GM23338 (cell line): ENCODE measurements around the gene SEZ6L. TPM values are rescaled to one million over a fixed set of nuclear protein-coding genes. Genes with fewer than 3 reads are reported as not detected.

Experiments
- ATAC-seq: fragments of 200-7000 bp; cut with Tn5 transposase; 3 replicates; pipeline ENCODE4 v1.9.1; 2020
- DNase-seq: peaks from one replicate; pipeline ENCODE4 v3.0.0-alpha.2; 2015; ENCODE audit warnings: low spot score
- H2AFZ ChIP-seq: fragments of 200-600 bp; sonication (generic); 2 replicates; pipeline ENCODE4 v1.8.0; 2016; ENCODE audit warnings: antibody characterized with exemption, mild to moderate bottlenecking, moderate library complexity
- H3F3A ChIP-seq: fragments of 200-600 bp; sonication (generic); replicated peaks from 2 replicates; pipeline ENCODE4 v1.8.0; 2017; ENCODE audit warnings: antibody characterized with exemption, mixed run types, low read depth
- H3K27ac ChIP-seq: fragments of 200-600 bp; sonication (generic); 2 replicates; pipeline ENCODE4 v1.6.1; 2016; ENCODE audit warnings: low read depth
- H3K27me3 ChIP-seq: fragments of 200-600 bp; sonication (generic); 2 replicates; pipeline ENCODE4 v1.8.0; 2016; ENCODE audit warnings: mild to moderate bottlenecking, mixed run types, moderate library complexity; ENCODE audit not compliant: insufficient read depth
- H3K36me3 ChIP-seq: fragments of 200-600 bp; sonication (generic); 2 replicates; pipeline ENCODE4 v1.8.0; 2016; ENCODE audit warnings: mild to moderate bottlenecking; ENCODE audit not compliant: insufficient read depth
- H3K4me1 ChIP-seq: fragments of 200-600 bp; sonication (generic); 2 replicates; pipeline ENCODE4 v1.8.0; 2016; ENCODE audit warnings: mild to moderate bottlenecking, moderate library complexity; ENCODE audit not compliant: insufficient read depth
- H3K4me2 ChIP-seq: fragments of 200-600 bp; sonication (generic); 2 replicates; pipeline ENCODE4 v1.7.1; 2017; ENCODE audit warnings: mixed run types
- H3K4me3 ChIP-seq: fragments of 200-600 bp; sonication (generic); 2 replicates; pipeline ENCODE4 v1.6.1; 2016; ENCODE audit warnings: mixed run types
- H3K79me2 ChIP-seq: fragments of 200-600 bp; sonication (generic); replicated peaks from 2 replicates; pipeline ENCODE4 v1.8.0; 2017; ENCODE audit warnings: mild to moderate bottlenecking; ENCODE audit not compliant: insufficient read depth
- H3K9me2 ChIP-seq: fragments of 200-600 bp; sonication (generic); 2 replicates; pipeline ENCODE4 v1.8.0; 2017; ENCODE audit not compliant: insufficient read depth
- H4K20me1 ChIP-seq: fragments of 200-600 bp; sonication (generic); replicated peaks from 2 replicates; pipeline ENCODE4 v1.8.0; 2017; ENCODE audit warnings: mild to moderate bottlenecking; ENCODE audit not compliant: insufficient read depth
- H3K27ac Mint-ChIP-seq: 2 replicates; pipeline ENCODE4 v1.8.0; 2020; ENCODE audit warnings: inconsistent platforms, mild to moderate bottlenecking, moderate library complexity, mixed read lengths
- H3K27me3 Mint-ChIP-seq: 3 replicates; pipeline ENCODE4 v1.8.0; 2022; ENCODE audit warnings: low read depth, mild to moderate bottlenecking, moderate library complexity, mixed read lengths, inconsistent platforms; ENCODE audit not compliant: insufficient read depth, poor library complexity
- H3K36me3 Mint-ChIP-seq: 3 replicates; pipeline ENCODE4 v1.8.0; 2021; ENCODE audit warnings: low read depth, mild to moderate bottlenecking, inconsistent platforms, moderate library complexity, mixed read lengths
- H3K4me1 Mint-ChIP-seq: 3 replicates; pipeline ENCODE4 v1.8.0; 2020; ENCODE audit warnings: mild to moderate bottlenecking, inconsistent platforms, mixed read lengths
- H3K4me3 Mint-ChIP-seq: 3 replicates; pipeline ENCODE4 v1.8.0; 2021; ENCODE audit warnings: moderate library complexity, mild to moderate bottlenecking, inconsistent platforms, mixed read lengths
- H3K9me3 Mint-ChIP-seq: 3 replicates; pipeline ENCODE4 v1.8.0; 2020; ENCODE audit warnings: moderate library complexity, mild to moderate bottlenecking, inconsistent platforms, mixed read lengths
- CREB1 ChIP-seq: fragments of 250-450 bp; sonication (Bioruptor Pico); IDR thresholded peaks from 2 replicates; pipeline ENCODE4 v1.5.0; 2020; ENCODE audit warnings: low read depth, mild to moderate bottlenecking, moderate library complexity
- EZH2 ChIP-seq: fragments of 200-600 bp; sonication (generic); IDR thresholded peaks from one replicate; pipeline ENCODE4 v1.8.0; 2017; ENCODE audit warnings: antibody characterized with exemption, mild to moderate bottlenecking, low read depth; ENCODE audit not compliant: unreplicated experiment
- EZH2phosphoT487 ChIP-seq: fragments of 200-600 bp; sonication (generic); IDR thresholded peaks from one replicate; pipeline ENCODE4 v1.8.1; 2018; ENCODE audit warnings: antibody characterized with exemption; ENCODE audit not compliant: unreplicated experiment
- JUNB ChIP-seq: IDR thresholded peaks from one replicate; pipeline ENCODE4 v1.6.1; 2016; ENCODE audit warnings: antibody characterized with exemption; ENCODE audit not compliant: unreplicated experiment
- NANOG ChIP-seq: IDR thresholded peaks from 2 replicates; pipeline ENCODE4 v1.6.1; 2016; ENCODE audit warnings: antibody characterized with exemption, borderline replicate concordance
- POLR2AphosphoS5 ChIP-seq: IDR thresholded peaks from 2 replicates; pipeline ENCODE4 v1.6.1; 2016; ENCODE audit warnings: antibody characterized with exemption, low read depth
- STAT1 ChIP-seq: IDR thresholded peaks from one replicate; pipeline ENCODE4 v1.6.1; 2016; ENCODE audit warnings: antibody characterized with exemption; ENCODE audit not compliant: unreplicated experiment
- ZNF114 ChIP-seq: fragments of 250-450 bp; sonication (Bioruptor Pico); IDR thresholded peaks from 2 replicates; pipeline ENCODE4 v1.5.0; 2020; ENCODE audit warnings: mild to moderate bottlenecking, moderate library complexity
- ZNF331 ChIP-seq: fragments of 250-450 bp; sonication (Bioruptor Pico); IDR thresholded peaks from 2 replicates; pipeline ENCODE4 v1.5.0; 2020; ENCODE audit warnings: low read depth, mild to moderate bottlenecking, moderate library complexity
- polyA plus RNA-seq: library from polyadenylated mRNA; unstranded; fragments of >200 nt; fragmentation: Nextera tagmentation; extraction: Ambion mirVana; gene quantifications from 2 replicates; pipeline ENCODE4 v1.2.1, GENCODE V29; 2016
- total RNA-seq: library from RNA; depleted of rRNA; stranded (reverse); fragments of >200 nt; shearing (Covaris generic); gene quantifications from 2 replicates; pipeline ENCODE4 v1.2.3, GENCODE V29; 2014
- TF ChIP-seq, protein P1 (sequence below): IDR thresholded peaks from one replicate; pipeline ENCODE4 v1.6.1; 2018; ENCODE audit warnings: antibody characterized with exemption; ENCODE audit not compliant: unreplicated experiment
- TF ChIP-seq, protein P2 (sequence below): fragments of 250-450 bp; sonication (Bioruptor Pico); IDR thresholded peaks from 2 replicates; pipeline ENCODE4 v1.5.0; 2020; ENCODE audit warnings: mild to moderate bottlenecking, moderate library complexity
- TF ChIP-seq, protein P3 (sequence below): IDR thresholded peaks from 2 replicates; pipeline ENCODE4 v1.6.1; 2016; ENCODE audit warnings: antibody characterized with exemption
- TF ChIP-seq, protein P4 (sequence below), 2 experiments: fragments of 200-600 bp in 1 of 2; sonication (generic) in 1 of 2; conservative IDR thresholded peaks; 2 replicates each; pipeline versions ENCODE4 v1.5.1 to v1.6.1; 2016 to 2017; ENCODE audit warnings: antibody characterized with exemption in 2 of 2, low read depth in 2 of 2, mild to moderate bottlenecking in 2 of 2, moderate library complexity in 1 of 2

Gene SEZ6L
- total and polyA plus RNA-seq, 2 experiments from 2014 or later, result 0.13 to 0.24 TPM

GRCh38 chr22:26141831-26142230 lies 27.4 kb upstream of the SEZ6L start:
- Mint-ChIP-seq H3K9me3 (no peaks in the 10 kb centered on the region), H3K4me3 (no peak overlapping the region), H3K27ac (no peak overlapping the region), H3K36me3 (no peaks in the 10 kb centered on the region), H3K4me1 (no peaks in the 10 kb centered on the region), H3K27me3 (no peaks in the 10 kb centered on the region)
- Histone ChIP-seq H3K4me3 (no peak overlapping the region), H3K27me3 (no peaks in the 10 kb centered on the region), H3K4me1 (no peaks in the 10 kb centered on the region; the same call in 1 of the 2 replicates), H3K4me2 (no peak overlapping the region), H3K36me3 (no peaks in the 10 kb centered on the region), H3K9me2 (no peaks in the 10 kb centered on the region), H3K27ac (no peak overlapping the region), H3F3A (no peaks in the 10 kb centered on the region), H2AFZ (no peak overlapping the region), H4K20me1 (no peaks in the 10 kb centered on the region), H3K79me2 (no peaks in the 10 kb centered on the region)
- ATAC-seq (no peak), DNase-seq (no peak)
- no peak for TF ChIP-seq POLR2AphosphoS5
- no peak for TF ChIP-seq EZH2phosphoT487
- TF ChIP-seq, protein P1, sequence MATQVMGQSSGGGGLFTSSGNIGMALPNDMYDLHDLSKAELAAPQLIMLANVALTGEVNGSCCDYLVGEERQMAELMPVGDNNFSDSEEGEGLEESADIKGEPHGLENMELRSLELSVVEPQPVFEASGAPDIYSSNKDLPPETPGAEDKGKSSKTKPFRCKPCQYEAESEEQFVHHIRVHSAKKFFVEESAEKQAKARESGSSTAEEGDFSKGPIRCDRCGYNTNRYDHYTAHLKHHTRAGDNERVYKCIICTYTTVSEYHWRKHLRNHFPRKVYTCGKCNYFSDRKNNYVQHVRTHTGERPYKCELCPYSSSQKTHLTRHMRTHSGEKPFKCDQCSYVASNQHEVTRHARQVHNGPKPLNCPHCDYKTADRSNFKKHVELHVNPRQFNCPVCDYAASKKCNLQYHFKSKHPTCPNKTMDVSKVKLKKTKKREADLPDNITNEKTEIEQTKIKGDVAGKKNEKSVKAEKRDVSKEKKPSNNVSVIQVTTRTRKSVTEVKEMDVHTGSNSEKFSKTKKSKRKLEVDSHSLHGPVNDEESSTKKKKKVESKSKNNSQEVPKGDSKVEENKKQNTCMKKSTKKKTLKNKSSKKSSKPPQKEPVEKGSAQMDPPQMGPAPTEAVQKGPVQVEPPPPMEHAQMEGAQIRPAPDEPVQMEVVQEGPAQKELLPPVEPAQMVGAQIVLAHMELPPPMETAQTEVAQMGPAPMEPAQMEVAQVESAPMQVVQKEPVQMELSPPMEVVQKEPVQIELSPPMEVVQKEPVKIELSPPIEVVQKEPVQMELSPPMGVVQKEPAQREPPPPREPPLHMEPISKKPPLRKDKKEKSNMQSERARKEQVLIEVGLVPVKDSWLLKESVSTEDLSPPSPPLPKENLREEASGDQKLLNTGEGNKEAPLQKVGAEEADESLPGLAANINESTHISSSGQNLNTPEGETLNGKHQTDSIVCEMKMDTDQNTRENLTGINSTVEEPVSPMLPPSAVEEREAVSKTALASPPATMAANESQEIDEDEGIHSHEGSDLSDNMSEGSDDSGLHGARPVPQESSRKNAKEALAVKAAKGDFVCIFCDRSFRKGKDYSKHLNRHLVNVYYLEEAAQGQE, result no peak
- no peak for TF ChIP-seq ZNF114 (CRISPR knock-in tag)
- TF ChIP-seq STAT1, result no peak
- TF ChIP-seq, protein P2, sequence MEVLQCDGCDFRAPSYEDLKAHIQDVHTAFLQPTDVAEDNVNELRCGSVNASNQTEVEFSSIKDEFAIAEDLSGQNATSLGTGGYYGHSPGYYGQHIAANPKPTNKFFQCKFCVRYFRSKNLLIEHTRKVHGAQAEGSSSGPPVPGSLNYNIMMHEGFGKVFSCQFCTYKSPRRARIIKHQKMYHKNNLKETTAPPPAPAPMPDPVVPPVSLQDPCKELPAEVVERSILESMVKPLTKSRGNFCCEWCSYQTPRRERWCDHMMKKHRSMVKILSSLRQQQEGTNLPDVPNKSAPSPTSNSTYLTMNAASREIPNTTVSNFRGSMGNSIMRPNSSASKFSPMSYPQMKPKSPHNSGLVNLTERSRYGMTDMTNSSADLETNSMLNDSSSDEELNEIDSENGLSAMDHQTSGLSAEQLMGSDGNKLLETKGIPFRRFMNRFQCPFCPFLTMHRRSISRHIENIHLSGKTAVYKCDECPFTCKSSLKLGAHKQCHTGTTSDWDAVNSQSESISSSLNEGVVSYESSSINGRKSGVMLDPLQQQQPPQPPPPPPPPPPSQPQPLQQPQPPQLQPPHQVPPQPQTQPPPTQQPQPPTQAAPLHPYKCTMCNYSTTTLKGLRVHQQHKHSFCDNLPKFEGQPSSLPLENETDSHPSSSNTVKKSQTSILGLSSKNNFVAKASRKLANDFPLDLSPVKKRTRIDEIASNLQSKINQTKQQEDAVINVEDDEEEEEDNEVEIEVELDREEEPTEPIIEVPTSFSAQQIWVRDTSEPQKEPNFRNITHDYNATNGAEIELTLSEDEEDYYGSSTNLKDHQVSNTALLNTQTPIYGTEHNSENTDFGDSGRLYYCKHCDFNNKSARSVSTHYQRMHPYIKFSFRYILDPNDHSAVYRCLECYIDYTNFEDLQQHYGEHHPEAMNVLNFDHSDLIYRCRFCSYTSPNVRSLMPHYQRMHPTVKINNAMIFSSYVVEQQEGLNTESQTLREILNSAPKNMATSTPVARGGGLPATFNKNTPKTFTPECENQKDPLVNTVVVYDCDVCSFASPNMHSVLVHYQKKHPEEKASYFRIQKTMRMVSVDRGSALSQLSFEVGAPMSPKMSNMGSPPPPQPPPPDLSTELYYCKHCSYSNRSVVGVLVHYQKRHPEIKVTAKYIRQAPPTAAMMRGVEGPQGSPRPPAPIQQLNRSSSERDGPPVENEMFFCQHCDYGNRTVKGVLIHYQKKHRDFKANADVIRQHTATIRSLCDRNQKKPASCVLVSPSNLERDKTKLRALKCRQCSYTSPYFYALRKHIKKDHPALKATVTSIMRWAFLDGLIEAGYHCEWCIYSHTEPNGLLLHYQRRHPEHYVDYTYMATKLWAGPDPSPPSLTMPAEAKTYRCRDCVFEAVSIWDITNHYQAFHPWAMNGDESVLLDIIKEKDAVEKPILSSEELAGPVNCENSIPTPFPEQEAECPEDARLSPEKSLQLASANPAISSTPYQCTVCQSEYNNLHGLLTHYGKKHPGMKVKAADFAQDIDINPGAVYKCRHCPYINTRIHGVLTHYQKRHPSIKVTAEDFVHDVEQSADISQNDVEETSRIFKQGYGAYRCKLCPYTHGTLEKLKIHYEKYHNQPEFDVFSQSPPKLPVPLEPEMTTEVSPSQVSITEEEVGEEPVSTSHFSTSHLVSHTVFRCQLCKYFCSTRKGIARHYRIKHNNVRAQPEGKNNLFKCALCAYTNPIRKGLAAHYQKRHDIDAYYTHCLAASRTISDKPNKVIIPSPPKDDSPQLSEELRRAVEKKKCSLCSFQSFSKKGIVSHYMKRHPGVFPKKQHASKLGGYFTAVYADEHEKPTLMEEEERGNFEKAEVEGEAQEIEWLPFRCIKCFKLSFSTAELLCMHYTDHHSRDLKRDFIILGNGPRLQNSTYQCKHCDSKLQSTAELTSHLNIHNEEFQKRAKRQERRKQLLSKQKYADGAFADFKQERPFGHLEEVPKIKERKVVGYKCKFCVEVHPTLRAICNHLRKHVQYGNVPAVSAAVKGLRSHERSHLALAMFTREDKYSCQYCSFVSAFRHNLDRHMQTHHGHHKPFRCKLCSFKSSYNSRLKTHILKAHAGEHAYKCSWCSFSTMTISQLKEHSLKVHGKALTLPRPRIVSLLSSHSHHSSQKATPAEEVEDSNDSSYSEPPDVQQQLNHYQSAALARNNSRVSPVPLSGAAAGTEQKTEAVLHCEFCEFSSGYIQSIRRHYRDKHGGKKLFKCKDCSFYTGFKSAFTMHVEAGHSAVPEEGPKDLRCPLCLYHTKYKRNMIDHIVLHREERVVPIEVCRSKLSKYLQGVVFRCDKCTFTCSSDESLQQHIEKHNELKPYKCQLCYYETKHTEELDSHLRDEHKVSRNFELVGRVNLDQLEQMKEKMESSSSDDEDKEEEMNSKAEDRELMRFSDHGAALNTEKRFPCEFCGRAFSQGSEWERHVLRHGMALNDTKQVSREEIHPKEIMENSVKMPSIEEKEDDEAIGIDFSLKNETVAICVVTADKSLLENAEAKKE (CRISPR knock-in tag), result no peak
- TF ChIP-seq NANOG, result no peak
- TF ChIP-seq ZNF331 (CRISPR knock-in tag), result no peak
- TF ChIP-seq, protein P3, sequence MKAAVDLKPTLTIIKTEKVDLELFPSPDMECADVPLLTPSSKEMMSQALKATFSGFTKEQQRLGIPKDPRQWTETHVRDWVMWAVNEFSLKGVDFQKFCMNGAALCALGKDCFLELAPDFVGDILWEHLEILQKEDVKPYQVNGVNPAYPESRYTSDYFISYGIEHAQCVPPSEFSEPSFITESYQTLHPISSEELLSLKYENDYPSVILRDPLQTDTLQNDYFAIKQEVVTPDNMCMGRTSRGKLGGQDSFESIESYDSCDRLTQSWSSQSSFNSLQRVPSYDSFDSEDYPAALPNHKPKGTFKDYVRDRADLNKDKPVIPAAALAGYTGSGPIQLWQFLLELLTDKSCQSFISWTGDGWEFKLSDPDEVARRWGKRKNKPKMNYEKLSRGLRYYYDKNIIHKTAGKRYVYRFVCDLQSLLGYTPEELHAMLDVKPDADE, result no peak
- no peak for TF ChIP-seq JUNB
- TF ChIP-seq CREB1 (CRISPR knock-in tag), result no peak
- TF ChIP-seq EZH2, result no peak
- TF ChIP-seq, protein P4, sequence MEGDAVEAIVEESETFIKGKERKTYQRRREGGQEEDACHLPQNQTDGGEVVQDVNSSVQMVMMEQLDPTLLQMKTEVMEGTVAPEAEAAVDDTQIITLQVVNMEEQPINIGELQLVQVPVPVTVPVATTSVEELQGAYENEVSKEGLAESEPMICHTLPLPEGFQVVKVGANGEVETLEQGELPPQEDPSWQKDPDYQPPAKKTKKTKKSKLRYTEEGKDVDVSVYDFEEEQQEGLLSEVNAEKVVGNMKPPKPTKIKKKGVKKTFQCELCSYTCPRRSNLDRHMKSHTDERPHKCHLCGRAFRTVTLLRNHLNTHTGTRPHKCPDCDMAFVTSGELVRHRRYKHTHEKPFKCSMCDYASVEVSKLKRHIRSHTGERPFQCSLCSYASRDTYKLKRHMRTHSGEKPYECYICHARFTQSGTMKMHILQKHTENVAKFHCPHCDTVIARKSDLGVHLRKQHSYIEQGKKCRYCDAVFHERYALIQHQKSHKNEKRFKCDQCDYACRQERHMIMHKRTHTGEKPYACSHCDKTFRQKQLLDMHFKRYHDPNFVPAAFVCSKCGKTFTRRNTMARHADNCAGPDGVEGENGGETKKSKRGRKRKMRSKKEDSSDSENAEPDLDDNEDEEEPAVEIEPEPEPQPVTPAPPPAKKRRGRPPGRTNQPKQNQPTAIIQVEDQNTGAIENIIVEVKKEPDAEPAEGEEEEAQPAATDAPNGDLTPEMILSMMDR (conservative IDR thresholded peaks at IDR 0.05; ENCODE audit: low read depth in 2 of 2), result no peak
